ENCODE measurements around the gene C10orf95. TPM values are rescaled to one million over a fixed set of nuclear protein-coding genes. Genes with fewer than 3 reads are reported as not detected.

C10orf95 gene
- polyA plus RNA-seq, 2 of the 4 experiments (the other 2 are of a cell fraction): 0.12 to 0.13 TPM

DNA sequence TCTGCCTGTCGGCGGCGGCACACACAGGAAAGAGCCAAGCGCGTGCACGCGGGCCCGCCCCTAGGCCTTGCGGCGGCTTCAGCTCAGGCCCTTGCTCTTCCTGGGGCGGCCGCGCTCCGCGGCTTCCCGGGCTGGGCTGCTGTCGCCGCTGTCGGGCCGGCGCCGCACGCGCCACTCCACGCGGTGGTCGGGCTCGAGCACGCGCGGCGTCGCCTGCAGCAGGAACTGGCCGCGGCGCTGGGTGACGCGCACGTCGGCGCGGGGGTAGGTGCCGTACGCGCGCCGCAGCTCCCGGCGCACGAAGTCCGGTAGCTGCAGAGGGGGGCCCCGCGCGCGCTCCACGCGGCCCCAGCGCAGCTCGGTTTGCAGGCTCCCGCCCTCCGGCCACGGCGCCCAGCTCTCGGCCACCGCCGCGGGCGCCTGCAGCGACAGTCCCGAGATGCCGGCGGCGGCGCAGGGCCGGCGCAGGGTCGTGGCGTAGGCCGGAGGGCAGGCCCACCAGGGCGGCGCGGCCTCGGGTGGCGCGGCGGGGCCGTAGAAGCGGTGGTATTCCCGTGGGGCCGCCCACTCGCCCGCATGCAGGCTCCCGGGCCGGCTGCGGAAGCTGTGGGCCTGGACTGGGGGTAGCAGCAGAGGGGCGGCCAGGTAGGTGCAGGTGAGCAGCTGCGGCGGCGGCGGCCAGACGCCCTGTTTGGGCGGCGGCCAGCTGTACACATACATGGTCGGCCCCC lies 804 bp downstream of the C10orf95 start (continued):
- TF ChIP-seq, protein P1, sequence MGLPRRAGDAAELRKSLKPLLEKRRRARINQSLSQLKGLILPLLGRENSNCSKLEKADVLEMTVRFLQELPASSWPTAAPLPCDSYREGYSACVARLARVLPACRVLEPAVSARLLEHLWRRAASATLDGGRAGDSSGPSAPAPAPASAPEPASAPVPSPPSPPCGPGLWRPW (IDR thresholded peaks at IDR 0.05): no peak
- no peak for TF ChIP-seq ELK1 (IDR thresholded peaks at IDR 0.05; ENCODE audit: low read depth, low read length)
- no peak for TF ChIP-seq CTCF (IDR thresholded peaks at IDR 0.05)
- TF ChIP-seq, protein P2, sequence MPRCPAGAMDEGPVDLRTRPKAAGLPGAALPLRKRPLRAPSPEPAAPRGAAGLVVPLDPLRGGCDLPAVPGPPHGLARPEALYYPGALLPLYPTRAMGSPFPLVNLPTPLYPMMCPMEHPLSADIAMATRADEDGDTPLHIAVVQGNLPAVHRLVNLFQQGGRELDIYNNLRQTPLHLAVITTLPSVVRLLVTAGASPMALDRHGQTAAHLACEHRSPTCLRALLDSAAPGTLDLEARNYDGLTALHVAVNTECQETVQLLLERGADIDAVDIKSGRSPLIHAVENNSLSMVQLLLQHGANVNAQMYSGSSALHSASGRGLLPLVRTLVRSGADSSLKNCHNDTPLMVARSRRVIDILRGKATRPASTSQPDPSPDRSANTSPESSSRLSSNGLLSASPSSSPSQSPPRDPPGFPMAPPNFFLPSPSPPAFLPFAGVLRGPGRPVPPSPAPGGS (IDR thresholded peaks at IDR 0.05): peak; percentile 60; the same call in 2 of the 3 replicates
- no peak for TF ChIP-seq HOXB5 (CRISPR knock-in tag; IDR thresholded peaks at IDR 0.05)
- no peak for TF ChIP-seq CBX8 (IDR thresholded peaks at IDR 0.05)

DNA sequence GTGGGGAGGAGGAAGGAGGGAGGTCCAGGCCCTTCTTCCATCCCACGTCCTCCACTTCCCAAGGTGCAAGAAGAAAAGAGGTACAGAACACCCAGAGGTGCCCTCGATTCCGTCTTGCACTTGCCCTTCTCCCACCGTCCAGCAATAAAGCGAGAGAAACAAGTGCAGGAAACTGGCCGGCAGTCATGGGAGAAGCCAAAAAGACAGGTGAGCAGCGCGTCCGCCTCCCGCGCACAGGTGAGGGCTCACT lies 1.3 kb downstream of the C10orf95 start:
- H3K4me3 ChIP-seq: peak overlapping the region; percentile 97
- FAIRE-seq (no peak), DNase-seq (ENCODE audit: low read depth in 1 of 2, low spot score in 1 of 2) (no peak), ATAC-seq (peak; percentile 20 to 48; a peak in 5 of 6 replicates)
- 1% methylated on average over 11 of the region's 11 CpGs for WGBS (ENCODE audit: missing lambda C conversion rate)
- TF ChIP-seq HOXA7 (CRISPR knock-in tag; IDR thresholded peaks at IDR 0.05): no peak
- TF ChIP-seq PHF8 (IDR thresholded peaks at IDR 0.05; ENCODE audit: borderline replicate concordance, low read depth): peak; percentile 34
- no peak for TF ChIP-seq RAD21 (conservative IDR thresholded peaks at IDR 0.05 in 1 of 2, IDR thresholded peaks at IDR 0.05 in 1 of 2)
- no peak for TF ChIP-seq POLR2A (IDR thresholded peaks at IDR 0.05; ENCODE audit: low read length)
- TF ChIP-seq BHLHE40 (IDR thresholded peaks at IDR 0.05; ENCODE audit: low read depth, low read length): no peak
- no peak for TF ChIP-seq POLR2AphosphoS2 (conservative IDR thresholded peaks at IDR 0.05; ENCODE audit: low read length)
- no peak for TF ChIP-seq ZFP36 (IDR thresholded peaks at IDR 0.05; ENCODE audit: borderline replicate concordance, partially characterized antibody)
- TF ChIP-seq HMGXB4 (CRISPR knock-in tag; IDR thresholded peaks at IDR 0.05; ENCODE audit: borderline replicate concordance): no peak
- CTCF ChIA-PET: interaction anchor here (1.0 to 2.5 kb wide), 9 partner anchors 12 to 220 kb away, joined by 3 to 11 read pairs (median 6); partner anchors contain the start of gene CUEDC2
- H3K4me2 ChIP-seq: peak overlapping the region; percentile 87
- H3K9me3 ChIP-seq: no peaks in the 10 kb centered on the region
- POLR2A ChIA-PET: interaction anchor here (0.6 to 2.1 kb wide), 9 partner anchors 9 to 281 kb away, joined by 3 to 9 read pairs (median 5); partner anchors contain the start of genes CUEDC2 and FBXL15
- H3K4me1 ChIP-seq: peaks cover 41% of the 10 kb centered on the region
- peak overlapping the region; percentile 89 to 95 for H3K27ac ChIP-seq

GRCh38 chr10:102449321-102450123 lies 1.8 kb downstream of the C10orf95 start:
- ChIA-PET CTCF (interaction anchor here (0.9 to 2.5 kb wide), 10 partner anchors 9 to 219 kb away, joined by 3 to 11 read pairs (median 3); partner anchors contain the start of gene CUEDC2), POLR2A (interaction anchor here (0.6 to 2.1 kb wide), 5 partner anchors 9 to 192 kb away, joined by 3 to 9 read pairs (median 5); partner anchors contain the start of gene FBXL15)
- peak; percentile 81 to 87 for ATAC-seq
- DNase-seq (ENCODE audit: low read depth in 1 of 2, low spot score in 1 of 2): peak in 1 of 2 experiments; percentile 82
- FAIRE-seq: no peak
- Histone ChIP-seq H3K9me3 (no peaks in the 10 kb centered on the region), H3K27ac (peak overlapping the region; percentile 89 to 95), H3K4me3 (peak overlapping the region; percentile 97), H3K4me2 (peak overlapping the region; percentile 87), H3K4me1 (peaks cover 35% of the 10 kb centered on the region)
- WGBS (ENCODE audit: missing lambda C conversion rate): 12% methylated on average over 26 of the region's 30 CpGs
- TF ChIP-seq CHD2 (IDR thresholded peaks at IDR 0.05; ENCODE audit: low read length, partially characterized antibody) (no peak), TP53 (CRISPR knock-in tag; IDR thresholded peaks at IDR 0.05) (no peak)

All from A549 (cell line).